C4-2B (cell line): ENCODE results near the gene KIF21A.

Source experiments
- H3K27ac ChIP-seq: fragments of 450-650 bp; 2 replicates; pipeline ENCODE4 v1.5.1; 2017
- CTCF ChIP-seq: fragments of 450-650 bp; conservative IDR thresholded peaks from 2 replicates; pipeline ENCODE4 v1.5.1; 2017; ENCODE audit warnings: mild to moderate bottlenecking
- ZFX ChIP-seq: fragments of 450-650 bp; IDR thresholded peaks from 2 replicates; pipeline ENCODE4 v1.6.1; 2017

KIF21A gene

DNA sequence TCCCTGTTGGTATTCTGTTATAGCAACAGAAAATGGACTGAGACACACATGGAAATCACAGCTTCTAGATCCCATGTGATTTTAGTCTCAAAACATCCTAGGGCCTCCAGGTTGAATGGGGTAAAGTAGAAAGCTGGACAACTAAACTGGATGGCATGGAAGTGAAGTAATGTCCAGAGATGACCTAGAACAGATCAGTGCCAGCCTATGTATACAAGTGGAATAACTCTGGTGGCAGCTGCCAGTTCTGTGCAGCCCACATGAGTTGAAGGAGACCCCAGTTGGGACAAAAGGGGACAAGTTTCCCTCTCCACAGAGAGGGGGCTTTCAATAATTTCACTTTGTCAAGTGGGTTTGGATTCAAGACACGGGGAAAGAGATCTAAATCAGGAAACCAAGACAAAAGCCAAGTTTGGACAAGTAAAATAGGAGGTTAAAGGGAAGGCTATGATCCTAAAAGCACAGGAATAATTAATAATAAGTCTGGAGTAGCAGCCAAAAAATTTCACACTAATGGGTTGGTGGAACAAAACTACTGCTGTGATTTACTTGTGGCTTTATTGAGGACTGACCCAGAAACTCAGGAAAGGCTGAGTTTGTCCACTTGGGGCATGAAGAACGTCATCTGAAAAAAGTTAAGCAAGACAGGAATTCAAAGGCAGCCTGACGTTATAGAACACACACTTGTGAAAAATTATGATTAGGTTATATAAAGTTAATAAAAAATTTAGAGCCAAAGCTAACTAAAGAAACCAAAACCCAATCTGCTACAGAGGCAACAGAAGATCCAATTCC, 11.7 kb downstream of the KIF21A start:
- TF ChIP-seq ZFX (no peak), CTCF (no peak)
- no peak overlapping the region for H3K27ac ChIP-seq

DNA sequence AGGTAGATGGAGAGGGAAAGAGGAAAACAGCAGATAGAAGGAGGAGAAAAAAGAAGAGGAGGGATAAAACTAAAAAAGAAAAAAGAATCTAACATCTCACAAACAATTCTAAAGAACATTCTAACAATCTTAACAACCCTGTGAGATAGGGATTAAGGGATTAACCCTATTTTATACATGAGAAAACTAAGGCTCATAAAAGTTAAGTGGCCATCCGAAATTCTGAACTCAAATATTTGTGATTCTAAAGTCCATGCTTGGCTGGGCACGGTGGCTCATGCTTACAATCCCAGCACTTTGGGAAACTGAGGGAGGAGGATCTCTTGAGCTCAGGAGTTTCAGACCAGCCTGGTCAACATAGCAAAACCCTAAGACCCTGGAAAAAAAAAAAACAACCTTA, 13.1 kb downstream of the KIF21A start:
- TF ChIP-seq CTCF: no peak
- TF ChIP-seq ZFX: no peak

GRCh38 chr12:39427360-39427808, 15.5 kb downstream of the KIF21A start:
- TF ChIP-seq ZFX (no peak), CTCF (no peak)
- H3K27ac ChIP-seq: no peak overlapping the region

More for the DNA sequence above, 13.1 kb downstream of the KIF21A start:
- no peak overlapping the region for H3K27ac ChIP-seq

GRCh38 chr12:39426636-39427240, 16.2 kb downstream of the KIF21A start:
- no peak for TF ChIP-seq ZFX
- no peak overlapping the region for H3K27ac ChIP-seq

DNA sequence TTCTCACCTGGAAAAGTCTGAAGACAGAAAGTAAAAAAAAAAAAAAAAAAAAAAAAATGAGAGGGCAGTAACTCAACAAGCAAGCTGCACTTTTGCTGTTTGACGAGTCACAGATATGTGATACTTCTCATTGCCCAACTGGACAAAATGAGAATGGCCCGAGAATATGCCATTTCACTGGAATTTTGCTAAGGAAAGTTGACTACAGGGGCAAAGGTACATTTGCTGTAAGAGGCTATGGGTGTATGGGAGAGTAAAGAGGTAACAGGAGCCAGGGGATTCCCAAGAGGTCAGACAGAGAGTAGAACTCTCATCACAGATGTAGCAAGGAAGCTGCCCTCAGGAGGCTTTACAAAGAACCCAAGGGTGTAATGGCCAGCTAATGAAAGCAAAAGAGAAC, 22.9 kb downstream of the KIF21A start:
- TF ChIP-seq ZFX: no peak
- TF ChIP-seq CTCF: no peak
- no peak overlapping the region for H3K27ac ChIP-seq

GRCh38 chr12:39419471-39419870, 23.4 kb downstream of the KIF21A start:
- TF ChIP-seq CTCF: no peak
- no peak overlapping the region for H3K27ac ChIP-seq

GRCh38 chr12:39417916-39418315, 25.0 kb downstream of the KIF21A start:
- TF ChIP-seq CTCF (no peak), ZFX (no peak)
- H3K27ac ChIP-seq: no peak overlapping the region
